HUES6 (cell line): ENCODE measurements around the gene CLIC4.

Experiments
- H3K27ac ChIP-seq: 2 replicates; pipeline ENCODE4 v1.7.0; 2013; ENCODE audit warnings: low read depth, mild to moderate bottlenecking, low read length, inconsistent platforms
- H3K27me3 ChIP-seq: 2 replicates; pipeline ENCODE4 v1.6.1; 2013; ENCODE audit warnings: low read length; ENCODE audit not compliant: control insufficient read depth, insufficient read depth
- H3K36me3 ChIP-seq: 2 replicates; pipeline ENCODE4 v1.6.1; 2013; ENCODE audit warnings: low read length; ENCODE audit not compliant: control insufficient read depth, insufficient read depth
- H3K4me1 ChIP-seq: 2 replicates; pipeline ENCODE4 v1.6.1; 2013; ENCODE audit warnings: low read length; ENCODE audit not compliant: control insufficient read depth, insufficient read depth
- H3K4me3 ChIP-seq: 2 replicates; pipeline ENCODE4 v1.5.1; 2013; ENCODE audit warnings: low read depth, low read length
- H3K9ac ChIP-seq: one replicate; pipeline ENCODE4 v1.6.1; 2013; ENCODE audit warnings: mild to moderate bottlenecking, low read length
- H3K9me3 ChIP-seq: 2 replicates; pipeline ENCODE4 v1.6.1; 2013; ENCODE audit warnings: low read depth, low read length; ENCODE audit not compliant: control insufficient read depth, insufficient read depth

CLIC4 gene

DNA sequence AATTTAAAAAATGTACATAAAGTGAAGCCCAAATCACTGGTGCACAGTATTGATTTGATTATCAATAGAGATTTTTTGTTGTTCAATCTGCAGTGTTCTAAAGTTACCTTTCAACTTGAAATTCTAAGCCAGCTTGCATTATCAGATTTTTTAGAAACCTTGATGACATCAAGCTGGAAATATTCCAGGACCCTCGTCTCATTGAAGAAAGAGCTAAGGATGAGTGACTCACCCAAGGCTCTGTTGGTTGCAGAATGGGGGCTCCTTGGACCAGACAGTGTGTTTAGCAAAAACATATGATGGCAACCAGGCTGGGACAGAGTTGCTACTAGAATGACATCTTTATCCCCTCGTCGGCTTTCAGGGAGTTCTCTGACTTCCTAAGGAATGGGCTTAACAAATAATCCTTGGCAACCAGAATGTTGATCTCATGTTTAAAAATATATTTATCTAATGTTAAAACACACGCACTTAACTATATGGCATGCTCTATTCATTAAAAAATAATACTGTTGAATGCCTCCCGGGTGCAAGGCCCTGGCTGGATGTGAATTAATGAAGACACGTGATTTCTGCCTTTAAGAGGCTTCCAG lies 105.2 kb downstream of the CLIC4 start:
- no peaks in the 10 kb centered on the region for H3K36me3 ChIP-seq
- H3K4me1 ChIP-seq: no peaks in the 10 kb centered on the region; the same call in 1 of the 2 replicates
- no peak overlapping the region for H3K4me3 ChIP-seq
- H3K27me3 ChIP-seq: peaks cover 11% of the 10 kb centered on the region
- no peaks in the 10 kb centered on the region for H3K9me3 ChIP-seq
- no peak overlapping the region for H3K9ac ChIP-seq
- H3K27ac ChIP-seq: no peak overlapping the region

DNA sequence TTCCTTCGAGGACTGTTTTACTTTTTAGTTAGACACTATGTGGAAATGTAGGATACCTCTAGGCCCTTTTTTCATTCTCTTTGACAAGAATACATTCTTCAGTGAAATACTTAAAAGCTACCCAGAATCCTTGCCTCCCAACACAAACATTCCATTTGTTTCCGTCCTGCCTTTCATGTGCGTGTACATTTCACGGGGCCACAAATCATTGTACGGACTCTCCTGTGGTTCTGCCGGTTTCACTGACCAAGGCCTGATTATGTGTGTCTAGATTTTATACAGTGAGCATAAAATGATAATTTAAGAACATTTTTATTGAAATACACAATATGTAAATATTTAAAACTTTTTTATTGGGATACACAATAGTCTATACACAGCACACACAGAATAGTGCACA lies 108.4 kb downstream of the CLIC4 start:
- no peaks in the 10 kb centered on the region for H3K9me3 ChIP-seq
- no peaks in the 10 kb centered on the region; the same call in 1 of the 2 replicates for H3K4me1 ChIP-seq
- no peak overlapping the region for H3K9ac ChIP-seq
- H3K27me3 ChIP-seq: peaks cover 8% of the 10 kb centered on the region
- no peak overlapping the region for H3K27ac ChIP-seq
- no peak overlapping the region for H3K4me3 ChIP-seq
- H3K36me3 ChIP-seq: no peaks in the 10 kb centered on the region

GRCh38 chr1:24855474-24855873 lies 110.2 kb downstream of the CLIC4 start:
- Histone ChIP-seq H3K9ac (no peak overlapping the region), H3K9me3 (no peaks in the 10 kb centered on the region), H3K27me3 (no peaks in the 10 kb centered on the region), H3K4me3 (no peak overlapping the region), H3K36me3 (no peaks in the 10 kb centered on the region), H3K27ac (no peak overlapping the region), H3K4me1 (no peaks in the 10 kb centered on the region)

DNA sequence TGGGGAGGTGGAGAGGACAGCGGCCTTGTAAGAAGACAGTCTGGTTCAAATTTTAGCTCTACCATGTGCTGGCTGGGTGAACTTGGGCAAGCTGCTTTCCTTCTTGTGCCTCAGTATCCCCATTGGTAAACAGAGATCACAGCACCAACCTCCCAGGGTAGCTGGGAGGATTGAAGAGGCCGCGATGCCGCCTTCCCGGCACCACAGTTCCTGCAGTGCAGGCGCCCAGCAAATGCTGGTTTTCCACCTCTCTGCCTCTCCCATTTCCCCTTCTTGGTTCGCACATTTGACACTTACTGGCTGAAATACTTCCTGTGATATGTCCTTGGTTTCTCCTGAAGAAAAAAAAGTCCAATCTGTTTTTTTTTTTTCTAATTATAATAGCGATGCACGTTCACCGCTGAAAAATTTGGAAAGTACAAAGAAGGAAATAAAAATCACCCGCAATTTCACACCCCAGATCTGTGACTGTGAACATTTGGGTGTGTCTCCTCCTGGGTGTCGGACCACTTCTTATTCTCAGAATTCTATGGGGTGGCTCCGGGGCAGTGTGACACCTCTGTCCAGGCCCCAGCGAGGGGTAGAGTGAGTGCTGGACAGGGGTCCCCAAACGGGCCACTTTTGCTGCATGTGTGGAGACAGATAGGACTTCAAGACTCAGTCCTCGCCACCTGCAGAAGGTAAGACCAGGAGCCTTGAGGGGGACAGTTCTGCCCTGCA lies 111.7 kb downstream of the CLIC4 start:
- Histone ChIP-seq H3K27ac (no peak overlapping the region), H3K36me3 (no peaks in the 10 kb centered on the region), H3K27me3 (no peaks in the 10 kb centered on the region), H3K9me3 (no peaks in the 10 kb centered on the region), H3K9ac (no peak overlapping the region), H3K4me3 (no peak overlapping the region), H3K4me1 (peaks cover under 1% of the 10 kb centered on the region; the same call in 1 of the 2 replicates)

DNA sequence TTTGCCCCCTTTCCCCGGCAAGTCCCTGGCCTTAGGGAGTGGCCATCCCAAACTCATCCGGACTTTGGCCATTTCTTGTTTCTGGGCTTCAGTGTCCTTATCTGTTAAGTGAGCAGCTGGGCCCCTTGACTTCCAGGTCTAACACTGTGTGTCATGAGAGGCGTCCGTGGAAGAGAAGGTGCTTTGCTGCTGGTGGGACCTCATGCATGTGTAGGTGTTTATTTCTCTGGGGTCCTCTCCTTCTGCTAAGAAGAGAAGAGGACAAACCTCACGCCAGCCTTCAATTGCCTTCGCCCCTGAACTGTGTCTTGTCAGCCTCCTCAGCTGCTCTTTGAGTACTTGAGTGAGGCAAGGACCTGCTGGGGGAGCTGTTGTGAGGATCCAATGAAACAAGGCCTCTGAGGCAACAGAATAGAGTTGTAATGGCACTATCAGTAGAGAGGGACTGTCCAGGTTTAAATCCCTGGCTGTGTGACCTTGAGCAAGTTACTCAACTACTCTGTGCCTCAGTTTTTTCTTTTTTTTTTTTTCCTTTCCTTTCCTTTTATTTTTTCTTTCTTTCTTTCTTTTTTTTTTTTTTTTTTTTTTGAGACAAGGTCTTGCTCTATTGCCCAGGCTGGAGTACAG lies 112.4 kb downstream of the CLIC4 start:
- Histone ChIP-seq H3K9me3 (no peaks in the 10 kb centered on the region), H3K27ac (no peak overlapping the region), H3K9ac (no peak overlapping the region), H3K4me1 (peaks cover 7% of the 10 kb centered on the region), H3K36me3 (no peaks in the 10 kb centered on the region), H3K4me3 (no peak overlapping the region), H3K27me3 (no peaks in the 10 kb centered on the region)

- Histone ChIP-seq H3K27ac (no peak overlapping the region), H3K9ac (no peak overlapping the region), H3K4me3 (no peak overlapping the region), H3K36me3 (no peaks in the 10 kb centered on the region), H3K9me3 (no peaks in the 10 kb centered on the region), H3K4me1 (peaks cover 11% of the 10 kb centered on the region), H3K27me3 (no peaks in the 10 kb centered on the region)
Observed at GRCh38 chr1:24858277-24858676, 113.0 kb downstream of the CLIC4 start.

DNA sequence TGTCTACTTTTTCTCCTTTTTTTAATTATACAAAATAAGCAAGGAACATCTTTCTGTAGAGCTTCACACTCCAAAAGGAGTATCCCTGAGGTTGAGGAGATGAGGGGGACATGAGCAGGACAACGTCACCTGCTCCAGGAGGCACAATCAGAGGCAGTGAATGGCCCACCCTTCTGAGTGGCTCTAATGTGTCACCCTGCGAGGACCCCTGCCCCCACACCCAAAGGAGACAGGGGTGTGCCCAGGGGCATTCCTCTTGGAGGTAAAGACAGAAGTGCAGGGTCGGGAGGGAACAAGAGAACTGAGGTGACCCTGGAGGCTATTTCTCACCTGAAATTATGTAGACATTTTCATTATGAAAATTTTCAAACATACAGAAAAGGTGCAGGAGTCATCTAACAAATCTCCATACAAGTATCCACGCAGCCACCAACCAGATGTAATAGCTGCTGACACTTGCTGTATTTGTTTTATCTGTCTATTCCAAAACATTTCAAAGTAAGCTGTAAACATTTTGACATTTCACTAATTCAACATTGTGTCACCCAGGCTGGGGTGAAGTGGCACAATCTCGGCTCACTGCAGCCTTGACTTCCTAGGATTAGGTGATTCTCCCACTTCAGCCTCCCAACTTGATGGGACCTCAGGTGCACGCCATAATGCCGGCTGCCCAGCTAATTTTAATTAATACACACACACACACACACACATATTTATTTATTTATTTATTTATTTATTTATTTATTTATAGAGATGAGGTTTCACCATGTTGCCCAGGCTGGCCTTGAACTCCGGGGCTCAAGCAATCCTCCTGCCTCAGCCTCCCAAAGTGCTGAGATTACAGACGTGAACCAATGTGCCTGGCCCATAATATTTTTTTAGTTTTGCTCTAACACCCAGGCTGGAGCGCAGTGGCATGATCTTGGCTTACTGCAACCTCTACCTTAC lies 114.1 kb downstream of the CLIC4 start:
- Histone ChIP-seq H3K9me3 (no peaks in the 10 kb centered on the region), H3K9ac (no peak overlapping the region), H3K27me3 (no peaks in the 10 kb centered on the region), H3K4me3 (no peak overlapping the region), H3K36me3 (no peaks in the 10 kb centered on the region), H3K27ac (no peak overlapping the region), H3K4me1 (peaks cover 15% of the 10 kb centered on the region)

GRCh38 chr1:24860841-24861240 lies 115.6 kb downstream of the CLIC4 start:
- Histone ChIP-seq H3K36me3 (no peaks in the 10 kb centered on the region), H3K4me1 (peaks cover 19% of the 10 kb centered on the region), H3K27me3 (no peaks in the 10 kb centered on the region), H3K4me3 (no peak overlapping the region), H3K27ac (no peak overlapping the region), H3K9ac (no peak overlapping the region), H3K9me3 (no peaks in the 10 kb centered on the region)

GRCh38 chr1:24861821-24862727 lies 116.8 kb downstream of the CLIC4 start:
- no peak overlapping the region for H3K9ac ChIP-seq
- no peak overlapping the region for H3K27ac ChIP-seq
- peaks cover 19% of the 10 kb centered on the region for H3K4me1 ChIP-seq
- no peaks in the 10 kb centered on the region for H3K36me3 ChIP-seq
- H3K9me3 ChIP-seq: no peaks in the 10 kb centered on the region
- H3K4me3 ChIP-seq: no peak overlapping the region
- H3K27me3 ChIP-seq: no peaks in the 10 kb centered on the region
